ENCODE results near the gene COG5. TPM values are rescaled to one million over a fixed set of nuclear protein-coding genes. Genes with fewer than 3 reads are reported as not detected.

Gene COG5
- total and polyA plus RNA-seq, 9 of the 15 experiments (the other 6 are each of a cell fraction or from before 2014, with no cell fraction given): 15.3 to 75.1 (median 56.4) TPM

DNA sequence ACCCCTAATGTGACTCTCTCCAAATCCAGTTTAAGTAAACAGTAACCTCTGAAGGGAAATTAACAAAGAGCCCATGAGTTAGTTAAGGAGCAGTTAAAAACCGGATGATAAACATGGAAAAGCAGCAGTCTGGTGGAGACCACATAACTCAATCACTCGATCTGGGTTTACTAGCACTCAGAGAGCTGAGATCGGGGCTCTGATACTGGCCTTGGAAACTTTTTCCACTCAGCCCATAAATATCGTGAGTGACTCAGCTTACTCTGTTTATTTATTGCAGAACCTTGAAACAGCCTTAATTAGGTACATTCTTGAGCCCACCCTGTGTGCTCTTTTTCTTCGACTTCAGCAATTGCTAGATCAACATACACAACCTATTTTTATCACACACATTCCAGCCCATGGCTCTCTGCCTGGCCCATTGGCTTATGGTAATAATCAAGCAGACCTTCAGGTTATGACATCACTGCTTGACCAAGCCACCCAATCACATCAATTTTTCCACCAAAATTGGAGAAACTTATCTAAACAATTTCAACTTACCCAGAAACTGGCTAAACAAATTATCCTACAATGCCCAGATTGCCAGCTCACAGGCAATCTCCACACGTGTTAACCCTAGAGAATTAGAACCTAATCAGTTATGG is 176.0 kb downstream of the COG5 start (continued):
- TF ChIP-seq RBM34 (IDR thresholded peaks at IDR 0.05; ENCODE audit: borderline replicate concordance, insufficient read depth, low read length) (no peak), SMAD2 (IDR thresholded peaks at IDR 0.05; ENCODE audit: low read depth, low read length) (no peak), PTBP1 (IDR thresholded peaks at IDR 0.05; ENCODE audit: low read depth, low read length) (no peak), BRD9 (IDR thresholded peaks at IDR 0.05; ENCODE audit: low read depth, partially characterized antibody) (peak; percentile 22), GABPA (tag; conservative IDR thresholded peaks at IDR 0.05; ENCODE audit: low read depth) (peak; percentile 45), ZBTB12 (CRISPR knock-in tag; IDR thresholded peaks at IDR 0.05) (no peak), KAT8 (IDR thresholded peaks at IDR 0.05; ENCODE audit: low read depth) (no peak), TARDBP (IDR thresholded peaks at IDR 0.05) (no peak), CEBPG (CRISPR knock-in tag; IDR thresholded peaks at IDR 0.05) (no peak), CEBPG (tag; conservative IDR thresholded peaks at IDR 0.05 in 1 of 2, IDR thresholded peaks at IDR 0.05 in 1 of 2) (peak in 1 of 2 experiments; percentile 35; a peak in 1 of 4 replicates), KDM4B (IDR thresholded peaks at IDR 0.05; ENCODE audit: borderline replicate concordance in 2 of 2, low read depth in 1 of 2) (no peak), SP2 (IDR thresholded peaks at IDR 0.05; ENCODE audit: extremely low read depth, low read depth, low read length, poor library complexity, severe bottlenecking) (no peak), ZNF511 (CRISPR knock-in tag; IDR thresholded peaks at IDR 0.05) (no peak), HNRNPLL (IDR thresholded peaks at IDR 0.05; ENCODE audit: low read depth, low read length, poor library complexity, severe bottlenecking) (no peak), MTA2 (IDR thresholded peaks at IDR 0.05; ENCODE audit: low read depth) (0 out of 2 replicates have a peak, but pooled peaks have one; percentile 5)
